Muscle layer of duodenum (tissue), 2 donors: Measurements from ENCODE around the gene ACBD4.

Experiments
- H3K27ac ChIP-seq: one replicate; pipeline ENCODE4 v1.7.0; 2013; ENCODE audit warnings: mild to moderate bottlenecking, low read length
- H3K27me3 ChIP-seq: one replicate; pipeline ENCODE4 v1.7.0; 2013; ENCODE audit warnings: low read depth, mild to moderate bottlenecking, control low read depth, low read length
- H3K36me3 ChIP-seq, 2 donors: one replicate each; pipeline ENCODE4 v1.7.0; 2013; ENCODE audit warnings: low read length in 2 of 2, control low read depth in 1 of 2, mild to moderate bottlenecking in 1 of 2; ENCODE audit not compliant: insufficient read depth in 2 of 2, control insufficient read depth in 1 of 2
- H3K4me1 ChIP-seq, 2 donors: one replicate each; pipeline ENCODE4 v1.7.0; 2013; ENCODE audit warnings: low read length in 2 of 2, mild to moderate bottlenecking in 2 of 2, control low read depth in 1 of 2, moderate library complexity in 1 of 2; ENCODE audit not compliant: insufficient read depth in 2 of 2, control insufficient read depth in 1 of 2
- H3K4me3 ChIP-seq, 2 donors: one replicate each; pipeline ENCODE4 v1.7.0; 2013; ENCODE audit warnings: low read length in 2 of 2, low read depth in 1 of 2, mild to moderate bottlenecking in 1 of 2
- H3K9me3 ChIP-seq, 2 donors: one replicate each; pipeline ENCODE4 v1.7.0; 2013; ENCODE audit warnings: low read length in 2 of 2, control low read depth in 1 of 2, mild to moderate bottlenecking in 1 of 2; ENCODE audit not compliant: control insufficient read depth in 1 of 2
- donor health status: healthy.

The ACBD4 gene

GRCh38 chr17:45189009-45189408 lies 53.5 kb downstream of the ACBD4 start:
- no peak overlapping the region for H3K27ac ChIP-seq
- H3K36me3 ChIP-seq = no peaks in the 10 kb centered on the region
- H3K27me3 ChIP-seq = no peaks in the 10 kb centered on the region
- no peak overlapping the region for H3K4me3 ChIP-seq
- H3K9me3 ChIP-seq = no peaks in the 10 kb centered on the region
- H3K4me1 ChIP-seq = no peaks in the 10 kb centered on the region

DNA sequence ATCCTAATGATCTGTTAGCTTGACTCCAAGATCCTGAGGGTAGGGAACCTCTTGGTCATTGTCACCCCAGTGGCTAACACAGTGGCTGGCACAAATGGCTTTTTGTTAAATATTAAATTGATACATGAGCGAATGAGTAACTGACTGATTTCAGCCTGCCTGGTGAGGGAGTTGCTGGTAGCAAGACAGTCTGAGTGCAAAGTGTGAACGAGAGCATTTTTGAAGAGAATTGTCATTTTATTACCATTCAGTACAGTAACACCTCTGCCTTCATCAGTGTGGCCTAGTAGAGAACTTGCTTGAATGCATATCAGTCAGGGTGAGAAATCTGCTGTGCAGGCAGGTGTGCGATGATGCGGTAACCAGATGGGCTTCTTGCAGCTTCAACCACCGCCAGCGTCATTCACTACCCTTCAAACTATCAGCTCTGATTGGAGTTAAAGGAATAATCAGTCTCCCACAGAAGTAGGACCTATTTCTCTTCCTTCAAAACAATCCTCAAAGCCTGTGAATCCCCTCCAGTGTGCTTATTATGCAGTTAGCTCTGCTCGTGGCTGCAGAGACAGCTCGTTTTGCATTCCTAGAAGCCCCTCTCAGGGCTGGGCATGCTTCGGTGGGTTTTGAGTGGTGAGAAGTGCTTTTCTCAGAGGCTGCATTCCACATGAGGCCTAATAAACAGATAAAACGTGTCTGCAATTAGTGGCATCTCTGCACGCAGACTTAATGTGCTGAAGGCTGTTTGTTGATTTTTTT lies 55.2 kb downstream of the ACBD4 start:
- H3K36me3 ChIP-seq = no peaks in the 10 kb centered on the region
- H3K9me3 ChIP-seq = no peaks in the 10 kb centered on the region
- no peak overlapping the region for H3K4me3 ChIP-seq
- H3K4me1 ChIP-seq = no peaks in the 10 kb centered on the region
- H3K27ac ChIP-seq = no peak overlapping the region
- no peaks in the 10 kb centered on the region for H3K27me3 ChIP-seq
